ENCODE measurements around the gene VSTM1.
"Not testable (repeated sequence)": the region's sequence is repeated elsewhere in the genome, so short reads cannot be mapped to it uniquely, and the experiment has no call there.

The VSTM1 gene

DNA sequence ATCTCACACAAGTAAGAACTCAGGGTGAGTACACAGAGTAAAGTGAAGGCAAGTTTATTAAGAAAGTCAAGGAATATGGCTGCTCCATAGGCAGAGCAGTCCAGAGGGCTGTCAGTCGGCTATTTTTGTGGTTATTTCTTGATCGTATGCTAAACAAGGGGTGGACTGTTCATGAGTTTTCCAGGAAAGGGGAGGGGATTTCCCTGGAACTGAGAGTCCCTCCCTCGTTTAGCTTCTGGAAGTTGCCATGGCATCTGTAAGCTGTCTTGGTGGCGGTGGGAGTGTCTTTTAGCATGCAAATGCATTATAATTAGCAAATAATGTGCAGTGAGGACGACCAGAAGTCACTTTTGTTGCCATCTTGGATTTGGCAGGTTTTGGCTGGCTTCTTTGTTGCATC is 5.8 kb upstream of the VSTM1 start:
- DNase-seq, result no peak

DNA sequence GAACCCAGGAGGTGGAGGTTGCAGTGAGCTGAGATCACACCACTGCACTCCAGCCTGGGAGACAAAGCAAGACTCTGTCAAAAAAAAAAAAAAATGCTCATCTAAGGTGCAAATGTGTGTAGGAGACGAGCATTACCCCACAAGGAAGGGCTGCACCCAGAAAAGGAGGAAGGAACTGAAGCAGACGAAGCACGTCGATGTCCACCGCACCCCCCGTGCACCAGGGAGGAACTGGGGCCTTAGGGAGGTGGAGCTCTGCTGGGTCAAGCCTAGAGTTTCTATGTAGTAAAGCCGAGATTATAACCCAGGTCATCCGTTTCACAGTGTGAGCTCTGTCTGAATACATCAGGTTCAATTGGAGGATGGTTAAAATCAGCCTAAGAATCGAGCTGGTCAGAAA is 1.1 kb downstream of the VSTM1 start:
- DNase-seq, result no peak

DNA sequence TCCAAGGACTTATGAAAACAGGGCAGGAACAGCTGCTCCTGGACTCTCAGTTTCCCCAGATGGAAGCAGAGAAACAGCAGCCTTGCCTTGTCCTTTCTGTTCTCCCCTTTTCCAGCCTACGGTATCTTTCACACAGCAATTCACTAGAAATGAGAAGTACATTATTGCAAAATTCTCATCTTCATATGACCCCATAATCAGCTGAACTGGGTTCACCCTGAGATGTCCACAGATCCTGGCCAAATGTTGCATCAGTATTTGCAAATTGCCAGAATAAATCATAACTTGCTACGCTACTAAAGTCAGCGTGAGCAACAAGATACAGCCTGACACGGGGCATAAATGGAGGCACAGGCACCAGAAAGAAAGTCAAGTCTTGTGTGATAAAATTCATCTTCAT is 16.1 kb downstream of the VSTM1 start:
- DNase-seq, result no peak

DNA sequence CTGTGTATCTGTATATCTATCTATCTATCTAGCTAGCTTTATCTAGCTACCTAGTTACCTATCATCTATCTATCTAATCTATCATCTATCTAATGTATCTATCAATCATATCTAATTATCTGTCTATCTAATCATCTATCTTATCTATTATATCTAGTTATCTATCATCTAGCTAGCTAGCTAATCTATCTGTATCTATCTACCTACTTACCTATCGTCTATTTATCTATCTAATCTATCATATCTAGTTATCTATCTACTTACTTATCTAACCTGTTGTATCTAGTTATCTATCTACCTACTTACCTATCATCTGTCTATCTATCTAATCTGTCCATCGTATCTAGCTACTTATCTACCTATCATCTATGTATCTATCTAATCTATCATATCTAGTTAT is 17.9 kb downstream of the VSTM1 start:
- no peak for DNase-seq

DNA sequence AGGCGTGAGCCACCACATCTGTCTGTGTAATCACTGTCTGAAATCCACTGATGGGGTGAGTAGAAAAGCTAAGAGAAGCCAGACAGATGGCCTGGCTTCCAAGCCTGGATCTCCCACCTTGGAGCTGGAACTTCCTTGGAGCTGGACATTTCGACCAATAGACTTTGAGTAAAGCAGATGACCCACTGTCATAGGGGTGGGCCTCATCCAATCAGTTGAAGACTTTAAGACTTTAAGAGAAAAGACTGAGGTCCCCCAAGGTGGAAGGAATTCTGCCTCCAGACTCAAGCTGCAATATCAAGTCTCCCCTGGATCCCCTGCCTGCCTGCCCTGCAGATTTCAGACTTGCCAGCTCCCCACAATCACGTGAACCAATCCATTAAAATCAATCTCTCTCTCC is 20.7 kb downstream of the VSTM1 start:
- DNase-seq, result no peak

DNA sequence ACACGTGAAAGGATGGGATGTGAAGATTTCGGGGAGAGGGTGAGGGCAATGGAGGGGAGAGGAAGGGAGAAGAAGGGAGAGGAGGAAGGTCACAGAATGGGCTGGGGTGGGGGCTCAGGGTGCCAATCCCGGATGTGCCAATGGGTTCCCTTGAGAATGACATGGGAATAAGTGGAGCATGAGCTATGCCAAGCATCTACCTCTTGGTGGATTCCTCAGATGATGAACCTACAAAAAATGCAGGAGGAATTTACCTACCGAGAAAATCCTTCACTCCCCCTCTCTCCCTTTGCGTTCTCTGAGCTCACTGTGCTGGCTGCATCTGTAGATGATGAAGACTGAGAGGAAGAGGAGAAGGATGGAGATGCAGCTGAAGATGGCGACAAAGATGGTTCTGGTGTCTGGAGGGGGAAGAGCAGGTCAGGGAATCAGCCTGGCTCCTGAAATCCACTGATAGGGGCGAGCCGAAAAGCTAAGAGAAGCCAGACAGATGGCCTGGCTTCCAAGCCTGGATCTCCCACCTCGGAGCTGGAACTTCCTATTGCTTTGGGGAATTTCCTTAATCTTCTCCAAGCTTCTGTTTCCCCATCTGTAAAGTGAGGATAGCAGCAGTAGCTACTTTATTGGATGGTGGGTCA is 21.6 kb downstream of the VSTM1 start:
- no peak for DNase-seq

DNA sequence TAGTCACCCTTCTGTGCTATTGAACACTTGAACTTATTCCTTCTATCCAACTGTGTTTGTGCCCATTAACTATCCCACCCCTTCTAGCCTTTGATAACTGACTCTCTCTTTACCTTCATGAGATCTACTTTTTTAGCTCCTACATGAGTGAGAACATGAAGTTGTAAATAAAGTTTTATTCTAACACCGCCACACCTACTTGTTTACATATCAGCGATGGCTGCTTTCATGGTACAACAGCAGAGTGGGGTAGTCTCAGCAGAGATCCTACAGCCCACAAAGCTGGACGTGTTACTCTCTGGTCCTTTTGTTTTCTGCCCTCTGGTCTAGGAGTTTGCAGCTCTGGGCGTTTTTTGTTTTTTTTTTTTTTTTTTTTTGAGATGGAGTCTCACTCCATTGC is 23.7 kb downstream of the VSTM1 start:
- no peak for DNase-seq

DNA sequence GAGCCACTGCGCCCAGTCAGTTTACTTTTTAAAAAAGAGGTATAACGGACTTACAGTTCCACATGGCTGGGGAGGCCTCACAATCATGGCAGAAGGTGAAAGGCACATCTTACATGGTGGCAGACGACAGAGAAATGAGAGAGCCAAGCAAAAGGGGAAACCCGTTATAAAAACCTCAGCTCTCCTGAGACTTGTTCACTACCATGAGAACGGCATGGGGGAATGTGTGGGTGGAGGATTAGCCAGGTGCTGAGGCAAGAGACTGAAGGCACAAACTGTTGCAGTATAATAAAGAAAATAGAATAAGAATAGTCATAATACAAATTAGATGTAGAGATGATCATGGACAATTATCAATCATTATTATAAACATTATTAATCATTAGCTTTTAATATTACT is 27.2 kb downstream of the VSTM1 start:
- DNase-seq, result not testable (repeated sequence)

DNA sequence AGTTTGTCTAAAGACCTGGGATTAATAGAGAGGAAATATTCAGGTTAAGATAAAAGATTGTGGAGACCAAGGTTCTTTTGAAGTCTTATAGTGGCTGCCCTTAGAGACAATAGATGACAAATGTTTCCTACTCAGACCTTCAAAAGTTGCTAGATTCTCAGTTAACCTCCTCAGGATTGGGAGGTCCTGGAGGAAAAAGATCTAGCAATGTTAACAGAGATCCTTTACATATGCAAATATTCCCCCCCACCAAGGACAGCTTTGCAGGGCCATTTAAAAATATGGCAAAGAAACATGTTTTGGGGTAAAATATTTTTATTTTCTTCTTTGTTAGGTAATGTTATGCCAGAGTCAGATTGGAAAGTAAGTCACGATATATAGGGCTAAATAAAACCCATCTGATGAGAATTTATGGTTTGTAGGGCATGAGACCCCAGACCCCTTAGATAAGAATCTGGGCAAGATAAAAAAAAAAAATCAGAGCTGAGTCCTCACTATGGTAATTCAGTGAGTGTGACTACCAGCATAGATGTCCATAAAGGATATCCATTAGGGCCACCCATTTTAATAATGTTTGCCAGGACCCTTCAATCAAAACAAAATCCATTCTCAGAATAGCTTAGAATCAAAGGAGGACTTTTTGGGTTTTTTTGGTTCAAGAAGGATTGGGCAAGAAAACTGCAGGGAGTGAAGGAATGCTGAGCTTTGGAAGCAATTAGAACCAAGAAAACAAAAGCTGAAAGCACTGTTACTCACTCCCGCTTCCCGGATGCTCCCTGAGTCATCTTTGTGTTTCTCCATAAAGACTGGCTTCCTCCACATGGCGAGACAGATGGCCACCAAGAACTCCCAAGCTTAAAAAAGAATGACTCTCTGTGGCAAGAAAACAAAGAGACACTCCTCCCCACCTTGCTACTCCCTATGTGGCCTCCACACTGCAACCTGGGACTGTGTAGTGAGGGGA is 28.2 kb downstream of the VSTM1 start:
- DNase-seq, result no peak

DNA sequence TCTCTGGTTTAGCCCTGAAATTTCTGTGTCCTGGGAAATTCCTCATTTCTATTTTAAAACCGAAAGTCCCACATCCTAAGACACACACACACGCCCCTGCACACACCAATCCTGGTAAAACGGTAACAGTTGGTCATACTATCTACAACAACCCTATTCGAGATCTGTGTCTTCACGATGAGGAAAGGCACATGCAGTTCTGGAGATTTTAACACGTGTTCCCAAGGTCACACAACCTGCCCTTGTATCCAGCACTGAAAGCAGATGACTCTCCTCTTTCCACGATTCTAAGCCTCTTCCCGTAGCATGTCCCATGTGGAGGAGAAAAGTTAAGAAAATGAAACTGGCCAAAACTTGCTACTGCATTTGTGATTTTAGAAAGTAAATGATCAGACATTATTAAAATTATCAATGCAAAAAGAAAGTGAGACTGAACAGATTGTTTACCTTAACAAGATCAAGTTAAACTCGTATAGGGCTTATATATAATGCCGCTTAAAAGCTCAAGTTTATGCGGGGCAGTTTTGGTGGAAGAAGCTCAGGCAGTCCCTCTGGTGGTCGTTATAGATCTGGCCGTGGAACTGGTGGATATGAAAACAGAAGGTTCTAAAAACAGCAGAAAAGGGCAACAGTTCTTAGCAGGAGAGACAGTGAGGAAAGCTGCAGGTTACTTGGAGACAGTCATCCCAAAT is 32.7 kb downstream of the VSTM1 start:
- no peak for DNase-seq

DNA sequence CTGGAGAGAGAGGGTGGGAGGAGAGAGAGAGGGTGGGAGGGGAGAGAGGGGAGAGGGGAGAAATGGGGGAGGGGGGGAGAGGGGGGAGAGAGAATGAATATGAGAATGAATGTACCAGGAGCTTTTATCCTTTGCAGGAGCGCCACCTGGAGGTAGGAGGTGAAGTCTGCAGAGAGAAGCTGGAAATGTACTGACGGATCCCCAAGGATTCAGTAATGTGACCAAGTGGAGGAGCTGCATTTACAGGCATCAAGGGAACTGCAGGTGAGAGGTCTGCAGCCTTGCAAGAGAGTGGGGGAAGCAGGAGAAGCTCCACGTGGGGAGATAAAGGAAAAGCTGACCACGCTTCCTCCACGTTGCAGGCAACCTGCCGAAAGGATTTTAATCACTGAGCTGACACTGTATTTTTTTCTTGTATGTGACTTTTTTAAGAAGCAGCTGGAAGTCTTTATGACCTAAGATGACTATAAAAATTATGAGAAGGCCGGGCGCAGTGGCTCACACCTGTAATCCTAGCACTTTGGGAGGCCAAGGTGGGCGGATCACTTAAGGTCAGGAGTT is 33.7 kb downstream of the VSTM1 start:
- peak; percentile 91 for DNase-seq

DNA sequence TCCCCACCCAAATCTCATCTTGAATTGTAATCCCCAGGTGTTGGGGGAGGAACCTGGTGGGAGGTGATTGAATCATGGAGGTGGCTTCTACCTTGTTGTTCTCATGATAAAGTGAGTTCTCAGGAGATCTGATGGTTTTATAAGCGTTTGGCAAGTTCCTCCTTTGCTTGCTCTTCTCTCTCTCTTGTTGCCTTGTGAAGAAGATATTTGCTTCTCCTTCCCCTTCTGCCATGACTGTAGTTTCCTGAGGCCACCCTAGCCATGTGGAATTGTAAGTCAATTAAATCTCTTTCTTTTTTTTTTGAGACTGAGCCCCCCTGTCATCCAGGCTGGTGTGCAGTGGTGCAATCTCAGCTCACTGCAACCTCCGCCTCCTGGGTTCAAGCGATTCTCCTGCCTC is 34.4 kb downstream of the VSTM1 start:
- DNase-seq, result no peak

DNA sequence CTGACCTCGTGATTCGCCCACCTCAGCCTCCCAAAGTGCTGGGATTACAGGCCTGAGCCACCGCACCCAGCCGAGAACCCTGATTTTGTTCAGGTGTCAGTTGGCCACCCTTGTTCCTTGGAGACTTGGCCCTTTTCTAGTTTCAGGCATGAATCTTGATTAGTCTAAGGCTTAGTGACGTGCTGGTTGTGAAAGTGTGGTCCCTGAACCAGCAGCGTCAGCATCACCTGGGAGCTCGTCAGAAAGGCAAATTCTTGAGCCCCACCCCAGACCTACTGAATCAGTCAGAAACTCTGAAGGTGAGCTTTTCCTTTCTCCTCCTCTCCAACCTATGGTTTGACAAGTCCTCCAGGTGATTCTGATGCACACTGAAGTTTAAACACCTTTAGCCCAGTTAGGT is 37.0 kb downstream of the VSTM1 start:
- DNase-seq, result no peak

DNA sequence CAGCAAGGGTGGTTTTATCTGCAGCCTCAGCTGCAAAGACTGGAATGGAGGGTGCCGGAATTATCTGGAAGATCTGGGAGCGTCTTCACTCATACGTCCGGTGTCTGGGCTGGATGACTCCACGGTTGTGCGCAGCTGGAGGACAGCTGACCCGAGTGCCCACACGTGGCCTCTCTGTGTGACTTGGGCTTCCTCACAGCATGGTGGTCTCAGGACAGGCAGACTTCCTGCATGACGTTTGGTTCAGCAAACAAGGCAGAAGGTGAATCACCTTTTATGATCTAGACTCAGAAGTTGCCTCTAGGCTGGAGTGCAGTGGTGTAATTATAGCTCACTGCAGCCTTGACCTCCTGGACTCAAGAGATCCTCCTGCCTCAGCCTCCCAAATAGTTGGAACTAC is 39.0 kb downstream of the VSTM1 start:
- no peak for DNase-seq

DNA sequence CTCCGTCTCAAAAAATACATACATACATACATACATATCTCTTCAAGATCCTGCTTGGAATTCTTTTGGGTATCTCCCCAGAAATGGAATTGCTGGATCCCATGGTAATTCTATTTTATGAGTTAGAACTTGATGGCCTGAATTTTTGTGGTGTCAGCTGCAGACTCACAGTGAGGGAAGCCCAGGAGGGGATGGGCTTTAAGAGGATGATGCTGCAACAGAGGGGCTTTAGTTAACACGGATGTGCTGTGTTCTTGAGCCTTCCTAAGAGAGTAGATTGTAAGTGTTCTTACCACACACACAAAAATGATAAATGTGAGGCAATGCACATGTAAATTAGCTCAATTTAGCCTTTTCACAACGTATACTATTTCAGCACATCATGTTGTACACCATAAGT is 40.5 kb downstream of the VSTM1 start:
- no peak for DNase-seq

DNA sequence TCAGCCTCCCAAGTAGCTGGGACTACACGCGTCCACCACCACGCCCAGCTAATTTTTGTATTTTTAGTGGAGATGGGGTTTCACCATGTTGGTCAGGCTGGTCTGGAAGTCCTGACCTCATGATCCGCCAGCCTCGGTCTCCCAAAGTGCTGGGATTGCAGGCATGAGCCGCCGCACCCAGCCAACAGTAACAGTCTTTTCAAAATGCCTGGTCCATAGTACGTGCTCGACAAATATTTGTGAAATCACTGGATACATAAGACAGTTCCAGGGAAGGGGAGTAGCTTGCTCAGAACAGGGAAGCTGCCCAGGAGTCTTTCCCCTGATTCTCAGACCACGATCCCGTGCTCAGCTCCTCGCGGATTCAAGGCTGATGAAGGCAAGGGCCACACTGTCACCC is 41.8 kb downstream of the VSTM1 start:
- DNase-seq, result no peak

DNA sequence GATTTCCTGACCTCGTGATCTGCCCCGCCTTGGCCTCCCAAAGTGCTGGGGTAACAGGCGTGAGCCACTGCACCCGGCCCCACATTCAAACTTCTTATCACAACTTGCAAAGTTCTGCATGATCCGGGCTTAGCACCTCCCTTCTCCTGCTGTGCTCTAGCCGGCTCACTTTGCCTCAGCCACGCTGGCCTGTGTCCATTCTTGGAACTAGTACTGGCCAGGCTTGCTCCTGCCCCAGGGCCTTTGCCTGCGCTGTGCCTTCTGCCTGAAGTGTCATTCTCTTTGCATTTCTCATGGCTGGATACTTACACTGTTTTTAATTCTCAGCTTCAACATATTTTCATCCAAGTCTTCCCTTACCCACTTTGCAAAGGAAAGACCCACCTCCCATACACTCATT is 42.3 kb downstream of the VSTM1 start:
- no peak for DNase-seq

DNA sequence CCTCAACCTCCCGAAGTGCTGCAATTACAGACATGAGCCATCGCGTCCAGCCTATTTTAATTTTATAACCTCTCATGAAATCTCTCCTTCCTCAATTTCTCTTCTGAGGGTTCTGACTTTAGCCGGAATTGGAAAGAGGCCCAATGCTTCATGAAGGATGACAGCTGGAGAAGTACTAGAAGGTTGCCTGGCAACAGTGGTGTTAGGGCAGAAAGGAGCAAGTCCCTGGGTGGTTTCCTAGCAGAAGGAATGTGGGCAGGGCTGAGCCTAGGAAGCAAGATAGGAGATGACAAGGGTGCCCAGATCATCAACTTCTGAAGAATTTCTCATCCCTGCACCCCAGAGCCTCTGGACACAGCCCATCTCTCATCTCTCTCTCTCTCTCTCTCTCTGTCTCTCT is 46.4 kb downstream of the VSTM1 start:
- no peak for DNase-seq

DNA sequence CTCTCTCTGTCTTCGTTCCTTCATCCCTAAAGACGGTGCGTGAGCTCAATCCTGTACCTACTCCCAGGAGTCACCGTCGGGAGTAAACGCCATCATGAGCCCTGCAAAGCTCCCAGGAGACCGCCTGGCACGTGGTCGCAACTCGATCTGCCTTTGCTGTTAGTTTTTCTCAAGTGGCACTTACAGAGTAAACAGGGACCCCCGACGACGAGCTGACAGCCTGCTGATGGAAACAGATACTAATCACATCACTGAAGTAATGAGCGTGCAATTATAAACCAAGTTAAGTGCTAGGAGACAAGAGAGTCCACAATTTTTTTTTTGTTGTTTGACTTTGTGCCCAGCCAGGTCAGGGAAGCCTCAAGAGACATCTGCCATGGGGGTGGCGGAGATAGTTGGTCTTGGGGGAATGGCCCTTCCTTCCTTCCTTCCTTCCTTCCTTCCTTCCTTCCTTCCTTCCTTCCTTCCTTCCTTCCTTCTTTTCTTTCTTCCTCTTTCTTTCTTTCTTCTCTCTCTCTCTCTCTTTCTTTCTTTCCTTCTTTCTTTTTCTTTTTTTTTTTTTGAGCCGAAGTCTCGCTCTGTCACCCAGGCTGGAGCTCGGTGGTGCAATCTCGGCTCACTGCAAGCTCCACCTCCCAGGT is 48.7 kb downstream of the VSTM1 start:
- DNase-seq, result peak; percentile 40

DNA sequence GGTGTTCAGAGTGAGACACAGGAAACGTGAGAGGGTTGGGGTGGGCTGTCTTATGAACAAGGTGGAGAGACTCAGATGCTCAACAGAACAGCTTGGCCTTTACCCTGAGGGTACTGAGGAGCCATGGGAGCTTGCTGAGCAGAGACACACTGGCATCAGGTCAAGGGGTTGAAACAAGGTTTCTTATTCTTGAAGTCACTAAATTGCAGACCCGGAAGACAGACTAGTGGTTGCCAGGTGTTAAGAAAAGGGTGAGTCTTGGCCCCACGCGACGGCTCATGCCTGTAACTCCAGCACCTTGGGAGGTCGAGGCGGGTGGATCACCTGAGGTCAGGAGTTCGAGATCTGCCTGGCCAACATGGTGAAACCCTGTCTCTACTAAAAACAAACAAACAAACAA is 49.8 kb downstream of the VSTM1 start:
- no peak for DNase-seq

DNA sequence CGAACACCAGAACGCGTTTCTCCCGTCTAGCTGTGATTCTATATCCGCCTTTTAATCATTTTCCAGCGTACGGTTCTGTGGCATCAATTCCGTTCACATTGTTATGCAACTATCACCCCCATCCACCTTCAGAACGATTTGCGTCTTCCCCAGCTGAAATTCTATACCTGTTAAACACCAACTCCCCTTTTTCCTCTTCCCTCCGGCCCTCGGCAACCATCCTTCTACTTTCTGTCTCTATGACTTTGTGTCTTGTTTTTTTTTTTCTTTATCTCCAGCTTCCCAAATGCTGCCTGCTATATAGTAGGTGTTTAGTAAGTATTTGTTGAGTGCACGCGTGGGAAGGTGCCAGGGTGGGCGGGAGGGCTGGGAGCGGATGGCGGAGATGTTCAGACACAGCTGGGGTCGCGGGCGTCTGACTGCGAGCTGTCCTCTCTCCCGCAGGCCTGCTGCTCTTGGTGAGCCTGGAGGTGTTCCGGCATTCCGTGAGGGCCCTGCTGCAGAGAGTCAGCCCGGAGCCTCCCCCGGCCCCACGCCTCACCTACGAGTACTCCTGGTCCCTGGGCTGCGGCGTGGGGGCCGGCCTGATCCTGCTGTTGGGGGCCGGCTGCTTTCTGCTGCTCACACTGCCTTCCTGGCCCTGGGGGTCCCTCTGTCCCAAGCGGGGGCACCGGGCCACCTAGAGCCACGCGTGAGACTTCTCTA is 52.0 kb downstream of the VSTM1 start:
- DNase-seq, result no peak

DNA sequence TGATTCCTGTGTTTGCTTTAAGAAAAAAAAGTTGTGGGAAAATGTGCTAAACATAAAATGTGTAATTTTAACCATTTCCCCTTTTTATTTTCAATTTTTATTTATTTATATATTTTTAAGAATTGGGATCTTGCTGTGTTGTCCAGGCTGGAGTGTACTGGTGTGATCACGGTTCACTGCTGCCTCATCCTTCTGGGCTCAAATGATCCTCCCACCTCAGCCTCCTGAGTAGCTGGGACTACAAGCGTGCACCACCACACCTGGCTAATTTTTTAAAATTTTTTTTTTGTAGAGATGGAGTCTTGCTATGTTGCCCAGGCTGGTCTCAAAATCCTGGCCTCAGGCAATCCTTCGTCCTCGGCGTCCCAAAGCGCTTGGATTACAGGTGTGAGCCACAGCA is 53.2 kb downstream of the VSTM1 start:
- no peak for DNase-seq

Measured in NCI-H526 treated with DMSO at 0.1 percent for 48 hours (cell line).